GM19467 (cell line): ENCODE data around the gene RFX1.
"Not testable (repeated sequence)": the region's sequence is repeated elsewhere in the genome, so short reads cannot be mapped to it uniquely, and the experiment has no call there.

ENCODE experiments used
- ATAC-seq: cut with Tn5 transposase; IDR thresholded peaks from one replicate; pipeline ENCODE4 v1.9.1; 2021; ENCODE audit warnings: mild to moderate bottlenecking, moderate library complexity; ENCODE audit not compliant: unreplicated experiment

The RFX1 gene

DNA sequence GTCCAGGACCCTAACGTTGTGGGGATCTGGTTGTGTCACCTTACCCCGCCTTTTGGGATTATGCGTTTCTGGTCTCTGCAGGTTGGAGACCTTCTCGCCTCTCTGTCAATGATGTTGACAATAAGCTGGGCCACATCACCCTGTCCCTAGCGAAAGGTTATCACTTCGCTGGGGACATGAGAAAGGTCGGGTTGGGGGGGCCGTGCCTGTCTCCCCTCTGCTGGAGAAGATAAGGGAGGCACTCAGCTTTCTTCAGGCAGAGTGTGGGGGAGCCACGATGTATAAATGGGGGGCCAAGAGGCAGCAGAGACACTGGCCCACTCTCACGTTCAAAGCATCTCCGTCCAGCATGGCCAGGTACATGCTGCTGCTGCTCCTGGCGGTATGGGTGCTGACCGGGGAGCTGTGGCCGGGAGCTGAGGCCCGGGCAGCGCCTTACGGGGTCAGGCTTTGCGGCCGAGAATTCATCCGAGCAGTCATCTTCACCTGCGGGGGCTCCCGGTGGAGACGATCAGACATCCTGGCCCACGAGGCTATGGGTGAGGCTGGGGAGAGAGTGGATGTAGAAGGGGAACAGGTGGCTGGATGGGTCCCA is 21.8 kb upstream of the RFX1 start, which contains the start of gene RLN3:
RLN3 (plus strand) TSS at position 293 of the 595 bp plus-strand sequence; CDS start at position 350, 57 bp downstream.
- ATAC-seq = no peak

GRCh38 chr19:14026652-14027192 is 20.6 kb upstream of the RFX1 start:
- not testable (repeated sequence) for ATAC-seq

GRCh38 chr19:14023404-14024235 is 17.5 kb upstream of the RFX1 start:
- no peak for ATAC-seq

- ATAC-seq = no peak
These were observed 16.3 kb upstream of the RFX1 start for GRCh38 chr19:14022469-14022868.

DNA sequence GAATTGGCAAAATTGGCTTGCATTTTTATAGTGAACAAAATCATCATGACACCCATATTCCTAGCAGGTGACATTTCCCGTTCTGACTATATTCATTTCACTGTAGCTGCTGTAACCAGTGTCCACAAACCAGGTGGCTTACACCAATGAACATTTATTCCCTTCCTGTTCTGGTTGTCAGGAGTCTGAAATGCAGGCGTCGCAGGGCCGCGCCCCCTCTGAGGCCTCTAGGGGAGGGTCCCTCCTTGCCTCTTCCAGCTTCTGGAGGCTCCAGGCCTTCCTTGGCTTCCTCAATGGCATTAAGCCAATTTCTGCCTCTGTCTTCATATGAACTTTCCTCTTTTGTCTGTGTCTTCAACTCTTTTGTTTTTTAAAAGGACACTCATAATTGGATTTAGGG is 15.4 kb upstream of the RFX1 start:
- no peak for ATAC-seq

GRCh38 chr19:14019739-14020138 is 13.6 kb upstream of the RFX1 start:
- not testable (repeated sequence) for ATAC-seq

DNA sequence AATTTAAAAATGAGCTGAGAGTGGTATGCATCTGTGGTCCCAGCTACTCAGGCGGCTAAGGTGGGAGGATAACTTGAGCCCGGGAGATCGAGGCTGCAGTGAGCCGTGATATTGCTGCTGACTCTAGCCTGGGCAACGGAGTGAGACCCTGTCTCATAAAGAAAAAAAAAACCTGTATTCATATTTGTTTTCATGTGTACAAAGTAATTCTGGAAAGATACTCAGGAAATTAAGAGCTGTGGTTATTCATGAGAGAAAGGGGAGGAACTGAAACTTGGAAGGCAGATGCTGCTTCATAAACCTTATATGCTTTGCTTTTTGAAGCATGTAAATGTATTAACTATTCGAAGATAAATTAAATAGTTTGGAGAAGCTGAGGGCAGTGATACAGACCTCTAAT is 13.0 kb upstream of the RFX1 start:
- ATAC-seq = no peak

- ATAC-seq = peak; percentile 82
These were observed 9.5 kb upstream of the RFX1 start for GRCh38 chr19:14015524-14016035.

DNA sequence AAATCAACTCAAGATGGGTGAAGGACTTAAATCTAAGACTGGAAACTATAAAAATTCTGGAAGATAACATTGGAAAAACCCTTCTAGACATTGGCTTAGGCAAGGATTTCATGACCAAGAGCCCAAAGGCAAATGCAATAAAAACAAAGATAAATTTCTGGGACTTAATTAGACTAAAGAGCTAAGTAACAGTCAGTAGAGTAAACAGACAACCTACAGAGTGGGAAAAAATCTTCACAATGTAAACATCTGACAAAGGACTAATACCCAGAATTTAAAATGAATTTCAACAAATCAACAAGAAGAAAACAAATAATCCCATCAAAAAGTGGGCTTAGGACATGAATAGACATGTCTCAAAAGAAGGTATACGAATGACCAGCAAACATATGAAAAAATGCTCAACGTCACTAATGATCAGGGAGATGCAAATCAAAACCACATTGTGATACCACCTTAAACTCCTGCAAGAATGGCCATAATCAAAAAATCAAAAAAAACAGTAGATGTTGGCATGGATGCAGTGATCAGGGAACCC is 6.3 kb upstream of the RFX1 start:
- no peak for ATAC-seq

DNA sequence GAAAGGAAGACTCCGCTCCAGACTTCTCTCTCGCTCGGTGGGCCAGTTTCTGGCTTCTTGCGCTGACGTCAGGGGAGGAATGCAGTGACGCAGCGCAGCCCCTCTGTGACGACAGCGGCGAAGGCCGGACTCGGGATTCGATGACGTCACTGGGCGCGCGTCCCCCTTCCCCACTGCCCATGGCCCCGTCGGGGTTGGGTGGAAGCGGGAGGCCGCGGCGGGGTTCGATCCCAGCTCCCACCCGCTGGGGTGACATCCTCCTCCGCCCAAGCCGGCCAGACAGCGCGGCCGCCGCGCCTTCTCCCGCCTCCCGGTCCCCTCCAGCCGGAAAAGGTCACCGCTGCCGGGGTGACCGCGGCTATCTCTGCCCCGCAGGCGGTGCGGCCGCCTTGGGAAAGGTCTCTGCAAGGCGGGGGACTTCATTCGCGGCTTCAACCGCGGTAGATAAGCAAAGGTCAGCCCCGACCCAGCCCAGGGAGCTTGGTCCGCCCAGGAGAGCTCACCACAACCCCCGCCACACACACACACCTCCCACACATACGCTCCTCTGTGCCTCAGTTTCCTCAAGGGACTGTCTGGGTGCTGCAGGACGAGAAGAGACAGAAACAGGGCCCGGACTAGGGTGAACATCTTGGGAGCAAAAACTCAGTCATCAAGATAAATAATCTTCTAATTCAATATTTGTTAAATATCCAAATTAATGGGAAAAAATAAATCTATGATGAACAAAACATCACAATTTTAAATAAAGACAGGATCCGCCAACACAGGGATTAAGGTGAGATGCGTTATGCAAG is 844 bp upstream of the RFX1 start:
- ATAC-seq = peak; percentile 20

- peak; percentile 28 for ATAC-seq
These were observed 603 bp downstream of the RFX1 start for GRCh38 chr19:14005349-14006084.

GRCh38 chr19:14004619-14005348 is 1.3 kb downstream of the RFX1 start:
- no peak for ATAC-seq

DNA sequence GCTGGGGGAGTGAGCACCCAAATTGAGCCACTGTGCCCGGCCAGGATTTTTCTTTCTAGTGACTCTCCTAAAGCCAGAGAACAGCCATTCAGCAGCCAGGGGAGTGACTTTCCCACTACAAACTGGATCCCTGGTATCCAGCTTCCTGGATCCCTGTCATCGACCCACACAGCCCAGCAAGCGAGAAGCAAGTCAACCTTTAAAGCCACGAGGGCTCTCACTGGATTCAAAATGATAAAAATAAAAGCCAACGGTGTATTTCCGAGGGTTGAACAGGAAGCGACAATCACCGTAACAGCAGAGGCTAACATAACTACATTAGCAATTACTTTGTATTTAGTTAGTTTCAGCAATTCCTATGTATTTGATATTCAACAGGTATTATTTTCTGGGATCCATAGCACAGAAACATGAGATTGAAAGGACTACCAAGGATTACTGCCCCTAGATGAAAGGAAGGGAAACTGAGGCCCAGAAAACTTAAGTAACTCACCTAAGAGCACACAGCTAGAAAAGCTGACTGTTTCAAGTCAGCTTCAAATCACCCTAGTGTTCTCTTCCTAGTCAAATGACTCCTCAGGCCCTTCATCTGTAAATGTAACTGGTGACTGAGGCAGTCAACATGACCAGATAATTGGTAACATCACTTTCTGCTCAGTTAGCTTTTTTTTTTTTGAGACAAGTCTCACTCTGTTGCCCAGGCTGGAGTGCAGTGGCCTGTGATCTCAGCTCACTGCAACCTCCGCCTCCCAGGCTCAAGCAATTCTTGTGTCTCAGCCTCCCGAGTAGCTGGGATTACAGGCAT is 2.7 kb downstream of the RFX1 start:
- no peak for ATAC-seq

- ATAC-seq = no peak
These were observed 3.4 kb downstream of the RFX1 start for GRCh38 chr19:14002571-14003250.

GRCh38 chr19:14000691-14001375 is 5.3 kb downstream of the RFX1 start:
- no peak for ATAC-seq

DNA sequence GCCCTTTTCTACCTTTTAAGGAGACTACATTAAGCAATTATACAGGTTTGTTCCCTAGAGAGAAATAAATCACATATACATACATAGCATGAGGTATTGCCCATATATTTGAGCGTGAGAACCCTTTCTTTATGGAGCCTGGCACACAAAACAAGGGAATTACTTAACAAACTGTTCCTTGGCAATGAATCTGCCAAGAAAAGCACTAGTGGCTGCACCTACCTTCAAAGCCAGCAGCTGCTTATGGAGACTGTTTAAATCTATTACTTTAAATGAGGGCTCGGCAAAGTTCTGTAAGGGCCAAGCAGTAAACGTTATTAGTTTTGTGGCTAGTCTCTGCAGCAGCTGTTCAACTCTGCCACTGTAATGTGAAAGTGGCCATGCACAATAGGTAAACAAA is 7.0 kb downstream of the RFX1 start:
- ATAC-seq = no peak

DNA sequence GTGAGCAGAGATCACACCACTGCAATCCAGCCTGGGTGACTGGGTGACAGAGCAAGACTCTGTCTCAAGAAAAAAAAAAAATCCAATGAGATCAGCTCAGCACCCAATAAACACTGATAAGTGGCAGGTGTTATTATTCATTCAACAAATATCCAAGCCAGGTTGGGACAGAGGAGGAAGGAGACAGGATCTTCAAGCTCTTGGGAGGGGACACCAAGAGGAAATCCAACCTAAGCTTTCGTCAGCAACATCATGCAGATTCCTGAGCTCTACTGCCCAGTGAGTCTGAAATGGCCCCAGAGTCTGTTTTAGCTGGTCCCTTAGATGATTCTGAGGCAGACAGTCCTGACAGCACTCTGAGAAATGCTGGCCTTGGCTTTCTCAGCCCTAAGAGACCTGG is 7.7 kb downstream of the RFX1 start:
- no peak for ATAC-seq

GRCh38 chr19:13997631-13997962 is 8.5 kb downstream of the RFX1 start:
- ATAC-seq = no peak
